GM12878 (cell line): ENCODE results near the gene EGFL8. TPM values are rescaled to one million over a fixed set of nuclear protein-coding genes. Genes with fewer than 3 reads are reported as not detected.

Experiments used
- ATAC-seq: fragments of 200-7000 bp; cut with Tn5 transposase; 3 replicates; pipeline ENCODE4 v1.9.1; 2020; ENCODE audit warnings: mild to moderate bottlenecking, moderate library complexity
- BruUV-seq: library from RNA; stranded (reverse); fragments of 400-500 nt; replicated peaks from 2 replicates; lab custom pipeline; 2021; lab: Mats Ljungman, UMichigan
- CTCF ChIA-PET: fragments of 300-600 bp; sonication (Branson Sonifier 250); formaldehyde crosslinking; extraction: SDS; loops from one replicate; lab custom pipeline; 2021; ENCODE audit warnings: inconsistent platforms; lab: Yijun Ruan, JAX
- POLR2A ChIA-PET: fragments of 350-600 bp; formaldehyde crosslinking; extraction: SDS; loops from one replicate; lab custom pipeline; 2021; ENCODE audit warnings: inconsistent platforms; lab: Charles Lee
- RAD21 ChIA-PET: fragments of 300-600 bp; sonication (Branson Sonifier 250); formaldehyde crosslinking; loops from one replicate; lab custom pipeline; 2023; ENCODE audit warnings: antibody characterized with exemption; ENCODE audit not compliant: unreplicated experiment; lab: Charles Lee
- SMC1A ChIA-PET: fragments of 300-600 bp; sonication (Branson Sonifier 250); formaldehyde crosslinking; loops from one replicate; lab custom pipeline; 2023; ENCODE audit not compliant: unreplicated experiment, uncharacterized antibody; lab: Charles Lee
- DNase-seq: peaks from one replicate; pipeline ENCODE4 v3.0.0-alpha.2; 2011; ENCODE audit warnings: low read depth, low spot score
- FAIRE-seq: peaks from 3 replicates; lab custom pipeline; 2011; peaks lifted over from hg19 to GRCh38; lab: Jason Lieb, UNC
- H2AFZ ChIP-seq: 2 replicates; pipeline ENCODE4 v1.6.0; 2011; ENCODE audit warnings: low read depth, low read length, control low read depth; ENCODE audit not compliant: control insufficient read depth
- H3K27ac ChIP-seq: 2 replicates; pipeline ENCODE4 v1.5.1; 2011; ENCODE audit warnings: control low read depth; ENCODE audit not compliant: control insufficient read depth, insufficient read depth
- H3K27me3 ChIP-seq, 2 experiments: replicated peaks in 1 of 2; 2 replicates each; pipeline versions ENCODE4 v1.6.0 to v1.6.1; 2011; ENCODE audit warnings: low read length in 1 of 2; ENCODE audit not compliant: control insufficient read depth in 2 of 2, insufficient read depth in 2 of 2
- H3K36me3 ChIP-seq, 2 experiments: 2 replicates each; pipeline ENCODE4 v1.5.1; 2011; ENCODE audit warnings: low read length in 1 of 2; ENCODE audit not compliant: control insufficient read depth in 2 of 2, insufficient read depth in 2 of 2
- H3K4me1 ChIP-seq: 2 replicates; pipeline ENCODE4 v1.6.1; 2011; ENCODE audit warnings: mild to moderate bottlenecking, low read length, moderate library complexity, mixed read lengths; ENCODE audit not compliant: control insufficient read depth, insufficient read depth
- H3K4me2 ChIP-seq: 2 replicates; pipeline ENCODE4 v1.6.0; 2011; ENCODE audit warnings: control low read depth; ENCODE audit not compliant: control insufficient read depth, insufficient read depth
- H3K4me3 ChIP-seq: fragments of 200-600 bp; sonication (generic); 2 replicates; pipeline ENCODE4 v1.5.1; 2016
- H3K79me2 ChIP-seq: 2 replicates; pipeline ENCODE4 v1.6.0; 2011; ENCODE audit warnings: low read length; ENCODE audit not compliant: control insufficient read depth, insufficient read depth
- H3K9ac ChIP-seq: 2 replicates; pipeline ENCODE4 v1.8.0; 2011; ENCODE audit warnings: low read length, control low read depth, mixed read lengths; ENCODE audit not compliant: control insufficient read depth, insufficient read depth
- H3K9me3 ChIP-seq: replicated peaks from 3 replicates; pipeline ENCODE4 v1.5.1; 2011; ENCODE audit warnings: mild to moderate bottlenecking, low read length; ENCODE audit not compliant: control insufficient read depth, insufficient read depth
- H4K20me1 ChIP-seq: 2 replicates; pipeline ENCODE4 v1.6.0; 2011; ENCODE audit not compliant: control insufficient read depth, insufficient read depth
- BACH1 ChIP-seq: fragments of 450-650 bp; IDR thresholded peaks from 2 replicates; pipeline ENCODE4 v1.6.1; 2017; ENCODE audit warnings: mild to moderate bottlenecking, borderline replicate concordance
- BHLHE40 ChIP-seq, 2 experiments: fragments of 450-650 bp in 1 of 2; IDR thresholded peaks; 2 replicates each; pipeline ENCODE4 v1.6.1; 2011 to 2017; ENCODE audit warnings: low read depth in 2 of 2, borderline replicate concordance in 1 of 2, improper control_type of control experiment in 1 of 2, low read length in 1 of 2, mild to moderate bottlenecking in 1 of 2
- MEF2B ChIP-seq: fragments of 450-650 bp; IDR thresholded peaks from 2 replicates; pipeline ENCODE4 v1.6.1; 2018; ENCODE audit warnings: mild to moderate bottlenecking, moderate library complexity; ENCODE audit not compliant: partially characterized antibody, poor library complexity, severe bottlenecking
- MLLT1 ChIP-seq: fragments of 450-650 bp; IDR thresholded peaks from 2 replicates; pipeline ENCODE4 v1.6.1; 2016; ENCODE audit warnings: mild to moderate bottlenecking
- POLR2AphosphoS5 ChIP-seq: IDR thresholded peaks from 2 replicates; pipeline ENCODE4 v1.6.1; 2011; ENCODE audit warnings: mild to moderate bottlenecking, low read length, inconsistent platforms
- SKIL ChIP-seq: fragments of 450-650 bp; IDR thresholded peaks from 2 replicates; pipeline ENCODE4 v1.6.1; 2017; ENCODE audit warnings: mild to moderate bottlenecking, low read depth, inconsistent platforms; ENCODE audit not compliant: poor library complexity, severe bottlenecking
- SMARCA5 ChIP-seq: fragments of 450-650 bp; IDR thresholded peaks from 2 replicates; pipeline ENCODE4 v1.6.1; 2017; ENCODE audit warnings: mild to moderate bottlenecking
- TCF12 ChIP-seq: IDR thresholded peaks from 2 replicates; pipeline ENCODE4 v1.6.1; 2011; ENCODE audit warnings: low read depth, mild to moderate bottlenecking, low read length
- ZBED1 ChIP-seq: IDR thresholded peaks from 2 replicates; pipeline ENCODE4 v1.6.1; 2016; ENCODE audit warnings: borderline replicate concordance
- ZNF274 ChIP-seq: IDR thresholded peaks from one replicate; pipeline ENCODE4 v1.8.0; 2011; ENCODE audit not compliant: insufficient read length, insufficient read depth
- ZNF687 ChIP-seq: fragments of 450-650 bp; IDR thresholded peaks from 2 replicates; pipeline ENCODE4 v1.6.1; 2017; ENCODE audit warnings: mild to moderate bottlenecking, moderate library complexity
- WGBS: methylation state at CpG from one replicate; pipeline ENCODE4 v1.1.6; 2016; ENCODE audit warnings: low lambda C conversion rate; ENCODE audit not compliant: insufficient replicate concordance, insufficient coverage; ENCODE audit errors: missing lambda C conversion rate; 5-methylcytosine and 5-hydroxymethylcytosine counted together
- in situ Hi-C: fragments of 300-500 bp; cut with MboI; formaldehyde crosslinking; loops from 9 replicates; pipeline ENCODE4 v1.14.3; 2018; ENCODE audit warnings: mixed read lengths
- intact Hi-C: fragments of 100-400 bp; cut with micrococcal nuclease; formaldehyde crosslinking; loops from one replicate; pipeline ENCODE4 v1.14.2; 2022; ENCODE audit not compliant: unreplicated experiment
- polyA plus RNA-seq, 11 experiments: library from polyadenylated mRNA; depleted of rRNA in 4 of 11; unstranded in 6 of 11; stranded (reverse) in 5 of 11; fragments of >200 nt; fragmentation: Nextera tagmentation in 4 of 11; fragmentation: Illumina TruSeq in 1 of 11; extraction: Ambion mirVana in 4 of 11; extraction: Trizol in 1 of 11; gene quantifications; 1 replicate in 1 of 11; 2 replicates in 10 of 11; pipeline versions ENCODE4 v1.2.1 to v1.2.3, GENCODE V29; 2011 to 2016; ENCODE audit warnings: inconsistent platforms in 2 of 11, missing spikeins in 2 of 11, low read depth in 1 of 11
- total RNA-seq, 4 experiments: library from RNA; depleted of rRNA in 3 of 4; stranded (reverse); fragments of >200 nt in 3 of 4; fragmentation: Illumina TruSeq in 1 of 4; extraction: Trizol in 1 of 4; gene quantifications; 2 replicates each; pipeline versions ENCODE4 v1.2.1 to v1.2.3, GENCODE V29; 2013 to 2021

Gene EGFL8
- total and polyA plus RNA-seq, 10 of the 15 experiments (the other 5 are each of a cell fraction or from before 2014, with no cell fraction given) = 0.07 to 3.5 (median 1.4) TPM

GRCh38 chr6:32190911-32191677, 26.7 kb downstream of the EGFL8 start:
- ATAC-seq = no peak
- Histone ChIP-seq H3K4me1 (peaks cover 36% of the 10 kb centered on the region), H3K27me3 (no peaks in the 10 kb centered on the region), H3K9ac (peak overlapping the region; percentile 99), H3K27ac (peak overlapping the region; percentile 100), H3K4me3 (peak overlapping the region; percentile 90), H3K79me2 (peaks cover 60% of the 10 kb centered on the region)
- 23% methylated on average over 8 of the region's 8 CpGs for WGBS
- TSS peak; percentile 59 for BruUV-seq
- intact Hi-C loops = loop anchor here (1.0 to 2.0 kb wide), 2 partner anchors 14 to 61 kb away; partner anchors contain the start of genes AGPAT1 and FKBPL
- TF ChIP-seq ZBED1 (no peak), BACH1 (0 out of 2 replicates have a peak, but pooled peaks have one; percentile 20), MLLT1 (peak; percentile 67), SMARCA5 (no peak), SKIL (no peak), ZNF274 (no peak), BHLHE40 (IDR thresholded peaks at IDR 0.05; ENCODE audit: borderline replicate concordance in 1 of 2, low read depth in 2 of 2, low read length in 1 of 2) (no peak), ZNF687 (0 out of 2 replicates have a peak, but pooled peaks have one; percentile 14), TCF12 (no peak), MEF2B (no peak), POLR2AphosphoS5 (0 out of 2 replicates have a peak, but pooled peaks have one; percentile 13)
- TF ChIP-seq, all 136 proteins: peak for 4
- H2AFZ ChIP-seq = no peak overlapping the region
- no peak for DNase-seq
- in situ Hi-C loops = no loop called here
- SMC1A ChIA-PET = interaction anchor here (4.2 to 4.3 kb wide), 2 partner anchors 13 to 62 kb away, joined by 24 to 41 read pairs; partner anchors contain the start of genes AGPAT1, ATF6B, FKBPL and RNF5
- RAD21 ChIA-PET = interaction anchor here (1.0 to 3.7 kb wide), 3 partner anchors 12 to 62 kb away, joined by 3 to 27 read pairs (median 7); partner anchors contain the start of genes ATF6B, FKBPL, PRRT1 and RNF5
- peaks cover 0 to 5% of the 10 kb centered on the region in 2 experiments; a peak in 3 of 4 replicates for H3K36me3 ChIP-seq
- FAIRE-seq = no peak
- H3K9me3 ChIP-seq = no peaks in the 10 kb centered on the region
- POLR2A ChIA-PET = interaction anchor here (0.6 to 7.0 kb wide), 7 partner anchors 13 to 762 kb away, joined by 3 to 123 read pairs (median 4); partner anchors contain the start of genes AGPAT1, ATF6B, FKBPL and HLA-DMA
- peak overlapping the region; percentile 99 for H3K4me2 ChIP-seq
- no peaks in the 10 kb centered on the region for H4K20me1 ChIP-seq
- CTCF ChIA-PET = interaction anchor here (0.8 to 1.0 kb wide), 3 partner anchors 12 to 72 kb away, joined by 3 to 4 read pairs (median 3); no protein-coding TSS in a partner anchor
